ENCODE data around the gene SEC23A.
"Not testable (repeated sequence)": the region's sequence is repeated elsewhere in the genome, so short reads cannot be mapped to it uniquely, and the experiment has no call there.

The SEC23A gene
- total RNA-seq = 78.9 to 81.8 reads per million in 2 donors

DNA sequence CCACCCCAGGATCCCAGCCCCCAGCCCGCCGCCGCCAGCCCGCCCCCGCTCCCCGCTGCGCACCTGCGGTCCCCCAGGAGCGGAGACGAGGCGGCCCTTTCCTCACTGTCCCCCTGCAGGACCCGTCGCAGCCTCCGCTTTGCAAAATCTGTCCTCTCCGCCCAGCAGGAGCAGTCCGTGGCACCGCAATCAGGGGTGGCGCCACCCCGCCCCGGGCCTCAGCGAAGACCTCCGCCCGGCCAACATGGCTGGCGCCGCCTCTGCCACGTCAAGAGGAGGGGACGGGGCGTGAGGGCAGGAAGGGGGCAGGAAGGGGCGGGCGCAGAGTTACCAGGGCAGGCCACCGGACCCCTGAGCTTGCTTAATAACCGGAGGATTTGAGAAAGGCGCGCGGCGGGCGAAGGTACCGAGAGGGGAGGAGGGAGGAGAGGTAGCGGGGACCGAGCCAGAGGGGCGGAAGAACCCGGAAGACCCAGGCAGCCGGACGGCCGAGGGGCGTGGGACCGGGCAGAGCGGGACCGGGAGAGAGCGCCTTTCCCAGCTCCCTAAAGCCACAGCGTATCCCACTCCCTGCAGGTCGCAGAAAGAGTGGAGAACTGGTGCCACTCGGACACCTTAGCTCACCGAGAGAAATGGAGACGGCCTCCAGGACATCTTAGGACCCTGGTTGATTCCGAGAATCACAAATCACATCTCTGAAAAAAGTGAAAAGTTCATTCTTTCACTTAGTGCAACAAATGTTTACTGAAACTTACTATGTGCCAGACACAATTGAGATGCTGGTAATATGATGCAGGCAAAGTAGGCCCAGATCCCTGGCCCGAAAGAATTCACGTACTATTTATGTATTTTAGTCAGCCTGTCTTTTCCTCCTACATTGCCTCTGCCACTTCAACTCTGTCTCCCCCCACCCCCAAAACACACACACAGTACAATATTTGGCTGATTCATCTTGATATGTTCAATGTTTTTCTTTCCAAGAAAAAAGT, at the start of gene SEC23A:
TSS of gene SEC23A (minus strand) at position 267 of the 989 bp plus-strand sequence. CDS start 7,117 bp downstream, outside the sequence.
- DNase-seq = peak; percentile 70 to 92 (median 77)

DNA sequence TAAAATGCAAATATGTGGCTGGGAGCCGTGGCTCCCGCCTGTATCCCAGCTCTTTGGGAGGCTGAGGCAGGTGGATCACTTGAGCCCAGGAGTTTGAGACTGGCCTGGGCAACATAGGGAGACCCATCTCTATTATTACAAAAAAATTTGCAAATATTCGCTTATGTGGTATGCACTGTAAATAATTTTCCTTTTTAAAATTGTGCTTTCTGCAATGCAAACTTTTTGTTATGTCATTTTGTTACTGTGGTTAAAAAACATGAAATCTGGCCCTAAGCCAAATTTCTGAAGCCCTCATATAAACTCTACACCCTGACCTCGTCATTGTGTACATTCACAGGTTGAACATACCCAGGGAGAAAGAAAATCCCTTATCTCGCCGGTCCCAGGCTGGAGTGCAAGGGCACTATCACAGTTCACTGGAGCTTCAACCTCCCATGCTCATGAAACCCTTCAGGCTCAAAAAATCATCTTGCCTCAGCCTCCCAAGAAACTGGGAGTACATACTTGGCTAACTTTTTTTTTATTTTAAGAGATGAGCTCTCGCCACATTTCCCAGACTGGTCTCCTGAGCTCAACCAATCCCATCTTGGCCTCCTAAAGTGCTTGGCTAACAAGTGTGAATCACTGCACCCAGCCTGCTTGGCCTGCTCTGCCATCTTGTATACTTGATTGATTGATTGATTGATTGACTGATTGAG, 42.4 kb upstream of the SEC23A start:
- no peak for DNase-seq

DNA sequence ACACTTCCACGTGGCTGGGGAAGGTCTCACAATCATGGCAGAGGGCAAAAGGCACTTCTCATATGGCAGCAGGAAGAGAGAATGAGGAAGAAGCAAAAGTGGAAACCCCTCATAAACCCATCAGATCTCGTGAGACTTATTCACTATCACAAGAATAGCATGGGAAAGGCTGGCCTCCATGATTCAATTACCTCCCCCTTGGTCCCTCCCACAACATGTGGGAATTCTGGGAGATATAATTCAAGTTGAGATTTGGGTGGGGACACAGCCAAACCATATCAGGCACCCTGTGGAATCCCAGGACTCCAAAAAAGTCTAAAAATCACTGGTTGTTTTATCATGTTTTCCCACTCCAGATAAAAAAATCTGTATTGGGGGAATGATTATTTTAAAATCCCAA, 40.2 kb upstream of the SEC23A start:
- not testable (repeated sequence) for DNase-seq

DNA sequence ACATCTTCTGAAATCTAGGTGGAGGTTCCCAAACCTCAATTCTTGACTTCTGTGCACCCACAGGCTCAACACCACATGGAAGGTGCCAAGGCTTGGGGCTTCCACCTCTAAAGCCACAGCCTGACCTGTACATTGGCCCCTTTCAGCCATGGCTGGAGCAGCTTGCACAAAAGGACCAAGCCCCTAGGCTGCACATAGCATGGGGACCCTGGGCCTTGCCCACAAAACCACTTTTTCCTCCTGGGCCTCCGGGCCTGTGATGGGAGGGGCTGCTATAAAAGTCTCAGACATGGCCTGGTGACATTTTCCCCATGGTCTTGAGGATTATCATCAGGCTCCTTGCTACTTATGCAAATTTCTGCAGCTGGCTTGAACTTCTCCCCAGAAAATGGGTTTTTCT, 38.6 kb upstream of the SEC23A start:
- DNase-seq = not testable (repeated sequence)

DNA sequence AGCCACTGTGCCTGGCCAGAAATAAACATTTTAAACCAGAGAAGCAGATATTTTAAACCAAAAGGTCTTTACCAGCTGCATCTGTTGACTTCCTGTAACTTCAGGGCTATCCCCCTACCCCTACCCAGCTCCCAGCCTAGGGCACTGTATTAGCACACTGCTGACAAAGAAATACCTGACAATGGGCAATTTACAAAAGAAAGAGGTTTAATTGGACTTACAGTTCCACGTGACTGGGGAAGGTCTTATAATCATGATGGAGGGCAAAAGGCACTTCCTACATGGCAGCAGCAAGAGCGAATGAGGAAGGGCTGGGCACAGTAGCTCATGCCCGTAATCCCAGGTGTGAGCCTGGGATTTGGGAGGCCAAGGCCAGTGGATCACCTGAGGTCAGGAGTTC, 37.1 kb upstream of the SEC23A start:
- no peak for DNase-seq

DNA sequence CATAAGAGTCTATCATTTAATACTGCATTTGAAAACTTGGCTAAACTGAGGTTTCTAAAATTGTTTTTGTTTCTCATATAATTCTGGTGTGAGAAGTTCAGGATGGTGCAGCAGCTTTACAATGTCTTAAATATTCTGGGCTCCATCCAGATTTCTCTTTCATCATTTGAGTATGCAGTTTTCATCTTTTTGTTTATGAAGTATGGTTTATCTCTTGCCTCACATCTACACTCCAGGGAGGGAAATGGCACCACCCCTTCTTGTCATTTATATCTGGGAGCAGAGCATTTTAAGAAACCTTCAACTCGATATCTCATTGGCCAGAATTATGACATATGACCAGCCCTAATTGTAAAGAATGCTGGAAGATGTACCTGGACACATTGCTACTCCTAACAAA, 35.4 kb upstream of the SEC23A start:
- no peak for DNase-seq

DNA sequence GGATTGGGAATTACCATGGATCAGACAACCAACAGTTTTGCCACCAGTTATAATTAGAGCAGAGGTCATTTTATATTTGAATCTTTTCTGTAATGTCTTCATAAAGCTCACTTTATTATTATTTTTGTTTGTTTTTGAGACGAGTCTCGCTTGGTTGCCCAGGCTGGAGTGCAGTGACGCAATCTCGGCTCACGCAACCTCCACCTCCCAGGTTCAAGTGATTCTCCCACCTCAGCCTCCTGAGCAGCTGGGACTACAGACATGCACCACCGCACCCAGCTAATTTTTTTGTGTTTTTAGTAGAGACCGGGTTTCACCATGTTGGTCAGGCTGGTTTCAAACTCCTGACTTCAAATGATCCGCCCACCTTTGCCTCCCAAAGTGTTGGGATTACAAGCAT, 34.8 kb upstream of the SEC23A start:
- DNase-seq = not testable (repeated sequence)

DNA sequence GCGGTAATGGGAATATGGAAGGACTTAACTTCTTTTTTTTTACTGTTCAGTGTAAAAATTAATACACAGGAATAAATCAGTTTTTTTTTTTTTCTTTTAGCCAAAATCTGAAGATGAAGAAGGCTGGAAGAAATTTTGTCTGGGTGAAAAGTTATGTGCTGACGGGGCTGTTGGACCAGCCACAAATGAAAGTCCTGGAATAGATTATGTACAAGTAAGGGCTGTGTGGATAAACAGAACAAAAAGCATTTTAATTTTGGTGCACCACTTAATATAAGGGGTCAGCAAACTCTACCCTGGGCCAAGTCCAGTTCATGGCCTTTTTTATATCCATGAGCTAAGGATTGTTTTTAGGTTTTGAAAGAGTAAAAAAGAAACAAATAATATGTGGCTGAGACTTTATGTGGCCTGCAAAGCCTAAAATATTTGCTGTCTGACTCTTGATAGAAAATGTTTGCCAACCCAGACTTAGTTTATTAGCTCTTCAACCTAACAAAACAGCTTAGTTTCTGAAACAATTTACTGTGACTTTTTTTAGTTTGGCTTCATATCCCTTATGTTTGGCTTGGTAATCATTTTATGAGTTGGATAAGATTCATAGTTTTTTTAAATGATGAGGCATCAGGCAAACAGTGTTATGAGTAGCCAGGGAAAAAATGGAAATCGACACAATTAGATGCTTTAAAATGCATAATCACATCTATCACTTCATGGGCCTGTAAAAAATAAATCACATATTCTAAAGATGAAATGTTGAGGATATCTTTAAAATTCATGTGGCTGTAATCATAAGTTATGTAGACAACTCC, 19.5 kb upstream of the SEC23A start:
- no peak for DNase-seq

DNA sequence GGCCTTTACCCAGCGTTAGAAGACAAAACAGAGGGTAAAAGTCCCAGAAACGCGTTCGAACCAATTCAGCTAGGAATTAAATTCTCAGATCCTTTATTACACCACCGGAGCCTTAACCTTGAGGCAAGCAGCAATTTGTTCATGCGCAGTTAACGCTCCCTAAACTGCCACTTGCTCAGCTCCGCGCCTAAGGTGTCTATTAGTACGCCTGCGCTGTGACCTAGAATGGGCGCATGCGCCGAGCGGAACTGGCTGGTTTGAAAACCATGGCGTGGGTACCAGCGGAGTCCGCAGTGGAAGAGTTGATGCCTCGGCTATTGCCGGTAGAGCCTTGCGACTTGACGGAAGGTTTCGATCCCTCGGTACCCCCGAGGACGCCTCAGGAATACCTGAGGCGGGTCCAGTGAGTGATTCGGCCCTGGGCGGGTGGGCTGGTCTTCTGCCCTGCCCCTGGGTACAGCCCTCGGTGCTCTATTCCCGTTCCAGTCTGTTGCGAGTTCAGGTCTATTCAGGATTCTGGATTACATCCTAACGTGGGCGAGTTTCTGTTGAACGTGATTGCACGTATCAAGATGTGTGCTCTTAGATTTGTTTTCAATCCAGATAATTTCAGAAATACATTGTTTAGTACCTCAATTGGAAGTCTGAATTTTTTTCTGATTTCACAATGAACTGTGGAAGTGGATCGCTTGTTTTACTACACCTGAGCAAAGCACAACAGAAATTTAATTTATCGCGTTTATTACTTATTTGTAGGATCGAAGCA, 11.2 kb upstream of the SEC23A start, which contains the start of gene GEMIN2:
TSS of gene GEMIN2 (plus strand) at position 251 of the 766 bp plus-strand sequence. CDS start at position 267, 16 bp downstream.
- DNase-seq = peak; percentile 81 to 96 (median 90)

DNA sequence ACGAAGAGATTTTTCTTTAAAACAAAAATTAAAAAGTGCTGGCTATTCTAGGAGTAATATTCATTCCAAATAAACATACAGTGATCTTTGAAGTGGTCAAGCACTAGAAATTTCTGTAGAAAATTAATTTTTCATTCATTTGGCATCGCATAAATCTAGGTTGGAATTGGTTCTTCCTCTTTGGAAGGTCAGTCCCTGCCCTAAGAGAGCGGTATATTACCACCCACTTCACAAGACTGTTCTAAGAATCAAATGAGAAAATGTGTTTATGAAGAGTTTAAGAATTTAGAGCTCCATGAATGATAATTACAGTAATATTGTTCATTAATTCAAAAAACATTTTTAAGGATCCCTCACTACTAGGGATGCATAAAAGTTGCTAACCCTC, 10.6 kb upstream of the SEC23A start:
- DNase-seq = no peak

DNA sequence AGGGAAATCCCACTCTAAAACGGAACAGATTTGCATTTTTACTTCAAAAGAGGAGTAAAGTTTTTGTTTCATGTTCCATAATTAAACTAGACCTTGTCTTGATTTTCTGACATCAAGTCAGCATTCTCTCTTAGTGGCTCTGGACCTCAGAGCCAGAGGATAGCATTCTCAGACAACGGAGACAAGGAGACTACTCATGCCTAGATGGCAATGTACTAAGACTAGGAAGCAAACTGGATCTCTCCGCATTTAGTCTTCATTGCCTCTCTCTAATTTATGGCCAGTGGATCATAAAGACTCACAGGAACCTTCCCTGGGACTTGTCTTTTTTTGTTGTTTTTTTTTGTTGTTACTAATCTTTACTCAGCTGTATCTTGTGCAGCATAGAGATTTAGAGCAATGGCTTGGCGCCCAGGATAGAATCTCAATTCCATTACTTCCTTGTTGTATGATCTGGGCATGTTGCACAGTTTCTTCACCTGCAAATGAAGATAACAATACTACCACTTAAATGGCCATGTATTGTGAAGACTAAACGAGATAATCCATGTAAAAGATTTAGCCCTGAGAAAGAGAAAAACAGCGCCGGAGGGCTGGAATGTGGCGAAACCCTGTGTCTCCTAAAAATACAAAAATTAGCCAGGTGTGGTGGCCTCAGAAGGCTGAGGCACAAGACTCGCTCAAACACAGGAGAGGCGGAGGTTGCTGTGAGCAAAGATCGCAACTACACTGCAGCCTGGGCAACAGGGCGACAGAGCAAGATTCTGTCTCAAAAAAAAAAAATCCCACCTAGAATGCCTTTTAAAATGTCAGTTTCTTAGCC, 7.1 kb upstream of the SEC23A start:
- no peak for DNase-seq

DNA sequence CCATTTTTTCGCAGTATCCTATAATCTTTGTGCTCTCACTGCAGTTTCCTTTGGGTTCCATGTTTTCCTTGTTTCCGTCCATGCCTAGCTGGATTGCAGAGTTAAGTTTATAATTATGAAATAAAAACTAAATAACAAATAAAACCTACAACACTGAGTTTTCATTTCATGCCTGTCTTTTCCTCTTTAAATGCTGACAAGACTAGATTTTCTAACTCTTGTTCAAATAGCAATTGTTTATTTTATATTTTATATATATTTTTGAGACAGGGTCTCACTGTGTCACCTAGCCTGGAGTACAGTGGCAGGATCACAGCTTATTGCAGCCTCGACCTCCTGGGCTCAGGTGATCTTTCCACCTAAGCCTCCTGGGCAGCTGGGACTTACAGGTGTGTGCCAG, 5.8 kb upstream of the SEC23A start:
- no peak for DNase-seq

DNA sequence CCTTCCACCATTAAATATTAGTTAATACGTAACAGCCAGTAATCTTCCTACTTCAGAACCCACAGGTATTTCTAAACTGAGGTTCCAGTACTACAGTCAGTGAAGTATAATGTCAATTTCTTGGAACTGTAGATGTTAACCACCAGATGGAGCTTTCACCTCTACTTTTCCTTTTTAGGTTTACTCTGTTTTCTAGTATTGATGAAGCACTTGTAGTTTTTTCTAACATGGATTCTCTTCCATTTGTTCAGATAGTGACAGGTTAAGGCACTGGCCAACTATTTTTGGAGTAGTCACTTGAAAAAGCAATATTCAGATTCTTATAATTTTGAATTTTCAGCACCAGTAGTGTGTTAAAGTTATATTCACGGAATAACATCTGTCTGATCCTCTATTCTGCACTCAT, 4.6 kb upstream of the SEC23A start:
- peak in 1 of 5 experiments; percentile 66 for DNase-seq

DNA sequence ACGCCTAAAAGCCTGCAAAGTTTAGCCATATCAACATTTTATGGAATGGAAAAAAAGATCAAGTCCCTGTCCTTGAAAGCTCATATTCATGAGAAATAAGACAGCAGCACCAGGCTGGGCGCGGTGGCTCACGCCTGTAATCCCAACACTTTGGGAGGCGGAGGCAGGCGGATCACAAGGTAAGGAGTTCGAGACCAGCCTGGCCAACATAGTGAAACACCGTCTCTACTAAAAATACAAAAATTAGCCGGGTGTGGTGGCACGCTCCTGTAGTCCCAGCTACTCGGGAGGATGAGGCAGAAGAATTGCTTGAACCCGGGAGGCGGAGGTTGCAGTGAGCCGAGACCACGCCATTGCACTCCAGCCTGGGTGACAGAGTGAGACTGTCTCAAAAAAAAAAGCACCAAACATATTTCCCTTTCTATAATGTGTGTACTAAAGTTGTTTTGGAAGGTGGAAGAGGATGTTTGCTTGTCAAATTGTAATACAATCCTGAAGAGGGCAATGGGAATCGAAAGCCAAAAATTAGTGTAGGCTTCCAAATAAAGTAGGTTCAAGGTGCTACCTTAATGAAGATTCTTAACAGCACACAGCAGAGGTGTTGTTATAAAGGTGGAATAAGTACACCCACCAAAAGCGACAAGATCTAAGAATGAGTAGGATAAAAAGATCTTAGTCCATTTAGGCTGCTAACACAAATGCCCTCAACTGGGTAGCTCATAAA, 1.2 kb upstream of the SEC23A start:
- not testable (repeated sequence) for DNase-seq

DNA sequence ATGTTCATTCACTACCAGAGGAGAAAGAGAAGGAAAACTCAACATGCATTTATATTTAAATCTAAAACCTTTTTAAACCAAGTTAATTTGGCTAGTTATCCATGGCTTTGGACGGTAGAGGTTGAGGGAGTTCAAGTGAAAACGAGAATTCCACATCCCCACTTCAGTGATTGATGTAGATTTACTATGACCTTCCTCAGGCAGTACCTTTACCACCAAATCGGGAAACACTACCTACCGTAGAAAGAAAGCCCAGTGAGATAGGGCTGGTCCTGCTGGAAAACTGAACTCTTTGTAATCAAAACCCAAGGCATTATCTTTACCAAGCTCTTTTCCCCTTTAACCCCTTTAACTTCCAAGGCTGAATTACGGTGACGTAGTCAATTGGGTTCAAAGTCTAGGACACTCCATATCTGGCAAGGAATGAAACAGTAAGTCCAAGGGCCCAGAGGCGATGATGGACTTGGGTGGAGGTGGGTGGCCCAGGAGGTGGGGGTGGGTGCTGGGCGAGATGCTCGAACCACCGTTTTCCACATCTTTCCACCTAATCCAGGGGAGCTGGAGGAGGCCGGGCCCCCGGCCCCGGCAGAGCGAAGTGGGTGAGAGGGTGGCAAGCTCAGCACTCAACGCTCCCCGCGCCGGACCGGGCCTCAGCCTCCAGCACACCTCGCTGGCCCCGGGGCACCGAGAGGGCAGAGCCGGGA, 618 bp downstream of the SEC23A start:
- DNase-seq = no peak

DNA sequence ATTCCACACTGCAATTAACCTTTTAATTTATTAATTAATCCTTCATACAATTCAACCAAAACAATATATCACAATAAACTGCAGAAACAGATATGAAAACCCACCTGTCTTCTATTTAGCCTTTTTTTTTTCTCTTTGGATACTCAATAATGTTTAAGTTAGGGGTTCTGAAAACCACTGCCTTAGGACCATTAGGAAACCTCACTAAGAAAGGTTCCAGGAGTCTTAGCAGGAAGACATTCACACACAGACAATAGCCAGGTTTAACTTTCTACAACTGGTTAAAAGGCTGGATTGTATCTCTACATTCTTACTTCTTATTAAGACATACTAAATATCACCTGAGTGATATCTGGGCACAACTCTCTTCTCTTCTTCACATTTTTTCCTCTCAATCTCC, 3.3 kb downstream of the SEC23A start:
- DNase-seq = no peak

DNA sequence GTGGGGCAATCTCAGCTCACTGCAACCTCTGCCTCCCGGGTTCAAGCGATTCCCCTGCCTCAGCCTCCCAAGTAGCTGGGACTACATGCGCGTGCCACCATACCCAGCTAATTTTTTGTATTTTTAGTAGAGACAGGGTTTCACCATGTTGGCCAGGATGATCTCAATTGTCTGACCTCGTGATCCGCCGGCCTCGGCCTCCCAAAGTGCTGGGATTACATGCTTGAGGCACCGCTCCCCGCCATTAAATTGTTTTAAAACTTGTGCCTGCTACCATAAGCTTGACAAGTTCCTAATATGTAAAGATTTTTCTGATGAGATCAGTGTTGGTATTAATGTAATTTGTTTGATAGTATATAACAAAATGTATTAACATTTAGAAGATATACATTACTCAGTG, 3.8 kb downstream of the SEC23A start:
- DNase-seq = not testable (repeated sequence)

DNA sequence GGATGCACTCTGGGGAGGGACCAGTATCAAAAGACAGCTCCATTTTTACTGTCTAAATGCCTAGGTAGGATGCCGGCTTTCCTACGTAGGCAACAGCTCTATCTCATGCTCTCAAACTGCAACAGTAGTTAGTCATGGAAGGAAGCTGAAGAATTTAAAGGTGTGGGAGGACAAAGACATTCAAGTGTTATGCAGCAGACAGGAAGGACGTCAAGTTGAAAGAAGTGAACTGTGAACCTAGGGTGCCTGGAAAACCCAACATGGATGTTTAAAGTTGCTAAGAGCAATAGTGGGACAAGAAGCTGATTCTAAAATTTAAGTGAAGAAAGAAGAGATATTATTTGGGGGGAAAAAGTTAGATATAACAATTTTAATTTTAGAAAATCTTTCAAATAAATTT, 5.9 kb downstream of the SEC23A start:
- DNase-seq = peak in 1 of 5 experiments; percentile 27

DNA sequence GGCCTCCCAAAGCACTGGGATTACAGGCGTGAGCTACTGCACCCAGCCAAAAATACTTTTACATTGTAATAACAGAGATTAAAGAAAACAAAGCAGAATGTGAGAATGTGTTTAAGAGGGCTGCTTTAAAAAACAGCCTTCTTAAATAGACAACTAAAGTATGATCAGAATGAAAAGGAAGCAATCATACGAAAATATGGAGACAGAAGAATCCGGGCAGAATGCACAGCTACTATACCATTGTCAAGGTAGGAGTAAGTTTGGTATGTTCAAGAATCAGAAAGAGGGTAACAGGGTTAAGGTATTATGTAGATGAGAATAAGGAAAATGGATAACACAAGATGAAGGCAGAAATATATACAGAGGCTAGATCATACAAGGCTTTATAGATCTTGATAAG, 8.5 kb downstream of the SEC23A start:
- no peak for DNase-seq

DNA sequence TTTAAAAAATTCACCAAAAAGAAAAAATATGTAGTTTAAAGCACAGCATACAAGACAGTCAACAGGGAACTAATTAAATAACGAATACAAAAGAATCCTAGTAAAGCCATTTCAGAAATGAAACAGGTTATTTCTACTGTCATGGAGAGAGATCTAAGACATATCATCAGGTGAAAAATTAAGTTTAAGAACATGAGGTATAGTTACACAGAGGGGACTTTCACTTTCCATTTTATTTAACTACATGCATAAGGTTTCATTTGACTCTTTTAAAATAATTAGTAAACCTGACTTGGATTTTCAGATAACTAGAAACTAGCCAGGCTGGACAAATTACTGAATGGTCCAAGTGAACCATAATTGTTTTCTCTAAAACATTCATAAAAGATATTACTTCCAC, 11.3 kb downstream of the SEC23A start:
- no peak for DNase-seq
